ENCODE results near the gene PDE6G.

Gene PDE6G

GRCh38 chr17:81687770-81688541, 31.6 kb upstream of the PDE6G start:
- no peak for DNase-seq

- no peak for DNase-seq
These were observed 30.3 kb upstream of the PDE6G start for GRCh38 chr17:81686614-81687013.

DNA sequence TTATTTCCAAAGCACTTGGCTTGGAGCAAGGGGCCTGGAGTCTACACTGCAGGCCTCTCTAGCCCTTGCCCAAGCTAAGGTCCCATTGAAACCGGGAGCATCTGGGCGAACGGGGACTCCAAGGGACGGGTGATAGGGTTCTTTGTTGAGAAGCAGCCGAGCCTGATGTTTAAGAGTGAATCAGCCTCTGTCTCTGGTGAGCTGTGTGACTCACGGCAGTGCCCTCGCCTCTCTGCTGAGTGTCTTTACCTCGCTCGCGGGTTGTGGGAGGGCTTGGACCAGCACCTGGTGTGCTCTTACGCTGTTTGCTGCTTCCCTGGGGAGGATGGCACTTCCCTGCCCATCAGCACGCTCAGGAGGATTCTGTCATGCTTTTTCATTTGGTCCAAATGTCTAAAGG, 28.8 kb upstream of the PDE6G start:
- no peak for DNase-seq

GRCh38 chr17:81684442-81684911, 28.1 kb upstream of the PDE6G start:
- DNase-seq = peak in 1 of 2 donors; percentile 49

GRCh38 chr17:81683584-81684441, 27.5 kb upstream of the PDE6G start, which contains the start of the genes ARL16 and HGS:
ARL16 (minus strand) TSS chr17:81683797; CDS start chr17:81683753, 44 bp downstream.
HGS (plus strand) TSS chr17:81684011; CDS start chr17:81684067, 56 bp downstream.
- DNase-seq = peak; percentile 98 to 99

- DNase-seq = no peak
These were observed 26.9 kb upstream of the PDE6G start for GRCh38 chr17:81683208-81683583.

DNA sequence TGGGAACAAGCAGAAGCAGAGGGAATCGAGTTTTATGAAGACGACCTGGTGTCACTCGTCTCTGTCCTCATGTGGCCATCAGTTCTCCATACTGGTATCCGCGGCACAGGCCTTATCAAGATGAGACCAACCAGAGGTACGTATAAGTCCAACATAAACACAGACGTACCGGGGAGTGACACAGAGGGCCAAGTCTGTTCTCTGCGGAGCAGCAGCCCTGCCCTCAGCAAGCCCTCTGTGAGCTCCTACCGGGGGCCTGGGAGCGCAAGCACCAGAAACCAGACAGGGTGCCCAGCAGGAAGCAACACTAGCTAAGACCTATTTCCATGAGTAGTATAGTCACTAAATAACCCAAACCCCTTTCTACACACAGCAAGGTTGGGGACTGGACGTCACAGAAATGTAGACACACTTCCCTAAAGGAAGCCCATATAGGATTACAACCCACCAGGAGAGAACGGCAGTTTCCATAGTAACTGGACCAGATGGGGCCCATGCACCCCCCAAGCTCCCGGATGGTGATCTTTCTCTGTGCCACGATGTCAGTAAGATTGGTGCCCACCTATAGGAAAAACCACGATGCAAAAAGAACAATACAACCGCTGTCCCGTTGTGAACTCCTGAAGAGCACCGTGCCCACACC, 26.3 kb upstream of the PDE6G start:
- DNase-seq = no peak

- DNase-seq = no peak
These were observed 25.3 kb upstream of the PDE6G start for GRCh38 chr17:81681672-81682071.

DNA sequence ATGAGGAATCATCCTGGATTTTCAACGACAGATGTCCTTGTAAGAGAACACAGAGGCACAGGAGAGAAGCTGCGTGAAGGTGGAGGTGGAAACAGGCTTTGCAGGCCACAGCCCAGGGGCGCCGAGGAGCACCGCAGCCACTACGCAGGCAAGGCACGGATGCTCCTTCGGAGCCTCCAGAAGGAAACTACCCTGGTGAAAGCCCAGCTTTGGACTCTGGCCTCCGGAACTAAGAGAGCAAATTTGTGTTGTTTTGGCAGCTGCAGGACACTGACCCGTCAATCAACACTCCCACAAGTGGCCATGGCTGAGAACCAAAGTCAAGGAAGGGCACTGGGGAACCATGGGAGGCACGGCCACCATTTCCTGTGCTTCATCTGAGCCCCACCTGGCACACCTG, 23.8 kb upstream of the PDE6G start:
- no peak for DNase-seq

DNA sequence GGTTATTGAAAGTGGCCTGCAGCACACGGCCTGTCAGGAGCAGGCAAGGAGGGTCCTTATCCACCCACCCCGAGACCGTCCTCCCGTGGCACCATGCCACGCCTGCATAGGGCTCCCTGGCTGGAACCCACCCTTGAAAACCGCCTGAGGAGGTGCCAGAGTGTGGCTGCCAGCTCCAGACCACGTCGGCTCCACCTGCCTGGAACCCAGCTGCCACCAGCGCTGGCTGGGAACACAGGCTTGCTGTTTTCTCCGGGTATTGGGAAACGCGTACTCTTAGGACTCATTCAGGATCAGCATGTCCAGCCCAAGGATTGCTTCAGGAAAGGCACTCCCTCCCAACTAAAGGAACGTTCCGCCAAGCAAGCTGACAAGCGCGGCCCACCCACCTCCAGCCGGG, 20.6 kb upstream of the PDE6G start:
- DNase-seq = no peak

- peak; percentile 42 to 46 for DNase-seq
These were observed 19.3 kb upstream of the PDE6G start for GRCh38 chr17:81675515-81676221.

DNA sequence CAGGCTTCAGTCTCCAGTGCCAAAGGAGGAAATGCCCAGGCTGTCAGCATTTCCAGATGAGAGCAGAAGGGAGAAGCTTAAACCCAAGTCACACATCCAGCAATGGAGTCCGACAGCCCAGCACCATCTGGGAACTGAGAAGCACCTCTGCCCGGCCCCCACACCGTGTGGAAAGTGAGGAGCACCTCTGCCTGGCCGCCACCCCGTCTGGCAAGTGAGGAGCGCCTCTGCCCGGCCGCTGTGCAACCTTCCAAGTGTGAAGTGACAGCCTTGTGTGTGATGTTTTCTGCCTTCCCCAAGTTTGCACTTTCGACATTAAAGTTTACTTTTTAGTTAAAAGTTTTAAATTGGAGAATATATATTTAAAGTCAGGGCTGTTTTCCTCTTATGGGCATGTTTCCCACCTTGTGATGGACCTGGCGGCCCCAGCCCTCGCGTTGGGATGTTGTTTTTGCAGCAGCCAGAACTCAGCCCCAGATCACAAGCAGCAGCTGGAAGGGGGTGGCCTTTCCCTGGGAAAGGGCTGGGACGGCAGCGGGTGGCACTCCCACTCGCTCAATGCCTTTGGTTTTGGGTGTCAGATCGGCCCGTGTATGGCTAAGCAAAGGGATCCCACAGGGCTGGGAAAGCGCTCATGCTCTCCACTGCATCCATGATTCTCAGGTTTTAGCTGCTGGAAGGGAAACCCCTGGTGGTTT, 17.4 kb upstream of the PDE6G start:
- no peak for DNase-seq

DNA sequence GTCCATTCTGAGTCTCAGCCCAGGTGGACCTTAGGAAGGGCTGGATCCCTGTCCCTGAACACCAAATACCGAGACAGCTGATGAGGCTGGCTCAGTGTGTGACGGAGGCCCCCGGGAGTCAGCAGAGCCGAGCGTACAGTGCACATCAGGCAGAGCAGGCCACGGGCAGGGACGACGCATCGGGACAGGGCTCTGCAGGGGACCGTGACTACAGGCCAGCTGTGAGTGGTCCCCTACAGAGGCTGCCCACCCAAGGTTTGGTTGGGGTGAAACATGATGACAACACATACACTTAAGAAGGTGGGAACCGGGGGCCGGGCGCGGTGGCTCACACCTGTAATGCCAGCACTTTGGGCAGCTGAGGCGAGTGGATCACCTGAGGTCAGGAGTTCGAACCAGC, 16.6 kb upstream of the PDE6G start:
- DNase-seq = no peak

DNA sequence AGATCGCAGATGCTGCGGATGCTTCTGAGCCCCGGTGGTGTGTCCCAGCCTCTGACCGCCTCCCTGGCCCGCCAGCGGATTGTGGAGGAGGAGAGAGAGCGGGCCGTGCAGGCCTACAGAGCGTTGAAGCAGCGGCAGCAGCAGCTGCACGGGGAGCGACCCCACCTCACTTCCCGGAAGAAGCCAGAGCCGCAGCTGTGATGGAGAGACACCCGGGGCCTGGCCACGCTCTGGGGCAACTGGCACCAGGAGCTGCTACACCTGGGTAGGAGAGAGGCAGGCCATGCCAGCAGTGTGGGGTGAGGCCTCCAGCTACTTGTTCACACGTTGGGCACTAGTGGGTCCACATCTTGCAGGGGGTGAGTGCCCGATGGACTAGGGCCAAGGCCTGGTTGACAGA, 16.2 kb upstream of the PDE6G start:
- no peak for DNase-seq

- DNase-seq = no peak
These were observed 11.4 kb upstream of the PDE6G start for GRCh38 chr17:81667754-81668153.

GRCh38 chr17:81666342-81667191, 10.2 kb upstream of the PDE6G start, which contains the start of the genes CCDC137 and OXLD1:
CCDC137 (plus strand) TSS chr17:81666737; CDS start chr17:81666767, 30 bp downstream.
OXLD1 (minus strand) TSS chr17:81666605; CDS start chr17:81666577, 28 bp downstream.
- peak; percentile 91 to 92 for DNase-seq

DNA sequence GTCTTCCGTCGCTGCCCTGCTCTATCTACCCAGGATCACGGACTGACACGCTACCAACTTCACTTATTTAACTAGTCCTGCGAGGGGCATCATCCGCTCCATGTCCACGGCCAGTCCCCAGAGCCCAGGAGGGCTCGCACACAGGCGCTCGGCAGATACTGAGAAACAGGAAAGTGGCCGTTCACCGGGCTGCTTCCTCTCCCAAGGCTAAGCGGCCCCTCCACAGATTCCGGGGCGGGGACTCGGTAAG, 9.7 kb upstream of the PDE6G start:
- no peak for DNase-seq

DNA sequence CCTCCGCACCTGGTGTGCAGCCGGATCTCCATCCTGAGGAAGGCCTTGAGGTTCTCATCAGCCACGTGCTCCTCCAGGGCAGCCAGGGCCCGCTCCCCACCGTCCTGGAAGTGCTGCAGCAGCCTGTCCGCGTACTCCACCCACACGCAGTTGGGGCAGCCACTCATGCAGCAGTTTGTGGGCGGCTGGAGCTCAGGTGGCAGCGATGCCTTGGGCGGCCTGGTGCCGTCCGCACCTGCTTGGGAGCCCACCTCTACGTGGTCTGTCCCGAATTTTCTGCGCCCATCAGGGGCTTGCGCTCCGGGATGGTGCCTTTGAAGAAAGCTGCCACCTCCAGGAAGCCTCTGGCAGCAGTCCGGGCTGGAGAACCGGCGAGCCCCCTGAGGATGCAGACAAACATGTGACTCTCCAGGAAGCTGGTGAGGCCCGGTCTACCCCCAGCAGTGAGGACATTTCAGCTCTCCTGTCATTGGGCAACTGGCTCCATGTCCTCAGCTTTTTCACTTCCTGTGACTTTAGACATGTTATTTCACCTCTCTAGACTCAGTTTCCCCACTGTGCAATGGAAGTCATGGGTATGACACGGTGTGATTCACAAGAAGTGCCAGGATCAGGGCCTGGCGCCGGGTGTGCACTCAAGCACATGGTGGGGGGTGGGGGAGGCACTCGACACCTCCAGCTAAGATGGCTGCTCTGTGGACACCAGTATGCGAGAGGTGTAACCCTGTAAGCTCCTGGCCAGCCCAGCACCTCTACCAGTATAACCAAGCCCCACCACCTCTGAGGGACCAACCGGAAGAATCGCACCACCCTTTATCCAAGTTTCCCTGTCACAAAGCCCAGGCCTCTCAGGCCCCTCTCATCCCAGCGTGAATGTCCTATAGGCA, 9.1 kb upstream of the PDE6G start:
- DNase-seq = peak; percentile 39 to 42

GRCh38 chr17:81664051-81664470, 7.7 kb upstream of the PDE6G start:
- no peak for DNase-seq

- DNase-seq = no peak
These were observed 5.7 kb upstream of the PDE6G start for GRCh38 chr17:81662002-81662401.

Data from CD4-positive, alpha-beta T cell treated with Interleukin-4 for 1 hour (primary cell).